Esophagus muscularis mucosa (tissue), 4 donors: ENCODE measurements around the gene RBM17.

Experiments used
- CTCF ChIP-seq, 3 experiments: fragments of 200-600 bp in 2 of 3; fragments of 450-650 bp in 1 of 3; sonication (generic) in 2 of 3; IDR thresholded peaks; one replicate each; pipeline ENCODE4 v1.5.1; 2017 to 2019; ENCODE audit warnings: antibody characterized with exemption in 3 of 3, mild to moderate bottlenecking in 2 of 3, moderate library complexity in 1 of 3
- EP300 ChIP-seq: sonication (generic); formaldehyde crosslinking; IDR thresholded peaks from one replicate; pipeline ENCODE4 v1.6.1; 2017; ENCODE audit warnings: antibody characterized with exemption
- POLR2A ChIP-seq: fragments of 450-650 bp; IDR thresholded peaks from one replicate; pipeline ENCODE4 v1.6.1; 2017; ENCODE audit warnings: antibody characterized with exemption, moderate library complexity, mild to moderate bottlenecking, low read depth
- POLR2AphosphoS5 ChIP-seq, 2 donors: sonication (generic); formaldehyde crosslinking; IDR thresholded peaks; one replicate each; pipeline ENCODE4 v1.6.1; 2017; ENCODE audit warnings: antibody characterized with exemption in 2 of 2

GRCh38 chr10:6120691-6121090 lies 31.9 kb downstream of the RBM17 start:
- TF ChIP-seq CTCF (IDR thresholded peaks at IDR 0.05), result no peak
- no peak for TF ChIP-seq POLR2A
- no peak for TF ChIP-seq POLR2AphosphoS5 (IDR thresholded peaks at IDR 0.05)
- TF ChIP-seq EP300, result no peak
